CD4-positive, alpha-beta T cell (primary cell): ENCODE measurements around the gene BLID. TPM values are rescaled to one million over a fixed set of nuclear protein-coding genes. Genes with fewer than 3 reads are reported as not detected.

ENCODE experiments used
- ATAC-seq: fragments of 200-7000 bp; cut with Tn5 transposase; one replicate; pipeline ENCODE4 v1.10.0; 2022; ENCODE audit warnings: mild to moderate bottlenecking; ENCODE audit not compliant: poor library complexity
- CTCF ChIA-PET: fragments of 350-600 bp; sonication (Branson Sonifier 250); formaldehyde crosslinking; loops from one replicate; lab custom pipeline; 2021; ENCODE audit warnings: antibody characterized with exemption, inconsistent platforms; lab: Charles Lee
- POLR2A ChIA-PET: fragments of 350-600 bp; sonication (Branson Sonifier 250); formaldehyde crosslinking; loops from one replicate; lab custom pipeline; 2021; ENCODE audit warnings: antibody characterized with exemption, inconsistent platforms; lab: Charles Lee
- DNase-seq, 14 experiments: peaks; one replicate each; pipeline ENCODE4 v3.0.0-alpha.2; 2013 to 2020; ENCODE audit warnings: mixed read lengths in 2 of 14
- H3K27ac ChIP-seq, 2 donors: one replicate each; pipeline versions ENCODE4 v1.5.1 to v1.7.0; 2013; ENCODE audit warnings: low read length in 2 of 2, low read depth in 1 of 2, mild to moderate bottlenecking in 1 of 2
- H3K27me3 ChIP-seq, 2 experiments: 1 replicate in 1 of 2; 2 replicates in 1 of 2; pipeline versions ENCODE4 v1.6.1 to v1.7.0; 2013; ENCODE audit warnings: low read length in 2 of 2, control low read depth in 1 of 2, mild to moderate bottlenecking in 1 of 2, moderate library complexity in 1 of 2; ENCODE audit not compliant: insufficient read depth in 2 of 2, control insufficient read depth in 1 of 2
- H3K36me3 ChIP-seq: one replicate; pipeline ENCODE4 v1.6.1; 2013; ENCODE audit warnings: low read length, control low read depth; ENCODE audit not compliant: insufficient read depth
- H3K4me1 ChIP-seq: one replicate; pipeline ENCODE4 v1.6.1; 2013; ENCODE audit warnings: low read length, control low read depth; ENCODE audit not compliant: insufficient read depth
- H3K4me3 ChIP-seq: one replicate; pipeline ENCODE4 v1.5.1; 2013; ENCODE audit warnings: mild to moderate bottlenecking, low read length, moderate library complexity
- H3K9me3 ChIP-seq, 2 experiments: 1 replicate in 1 of 2; 2 replicates in 1 of 2; pipeline versions ENCODE4 v1.6.1 to v1.7.0; 2013; ENCODE audit warnings: low read length in 2 of 2, mild to moderate bottlenecking in 2 of 2, control low read depth in 1 of 2, moderate library complexity in 1 of 2; ENCODE audit not compliant: control insufficient read depth in 1 of 2, insufficient read depth in 1 of 2
- H3K27ac Mint-ChIP-seq: one replicate; pipeline ENCODE4 v1.8.0; 2020; ENCODE audit warnings: mixed read lengths
- H3K27me3 Mint-ChIP-seq: one replicate; pipeline ENCODE4 v1.8.0; 2021; ENCODE audit warnings: mixed read lengths
- H3K36me3 Mint-ChIP-seq: one replicate; pipeline ENCODE4 v1.8.0; 2021; ENCODE audit warnings: low read depth, mixed read lengths
- H3K4me1 Mint-ChIP-seq: one replicate; pipeline ENCODE4 v1.8.0; 2021; ENCODE audit warnings: low read depth, mixed read lengths
- H3K4me3 Mint-ChIP-seq: one replicate; pipeline ENCODE4 v1.8.0; 2020; ENCODE audit warnings: mild to moderate bottlenecking, mixed read lengths
- H3K9me3 Mint-ChIP-seq: one replicate; pipeline ENCODE4 v1.8.0; 2020; ENCODE audit warnings: mixed read lengths
- intact Hi-C, 2 experiments: fragments of 100-400 bp; cut with DNase I in 1 of 2; cut with micrococcal nuclease in 1 of 2; formaldehyde crosslinking; loops; one replicate each; pipeline versions ENCODE4 v1.15.1 to v1.9.0; 2023 to 2025; cut with DNase I, micrococcal nuclease
- total RNA-seq, 174 experiments: library from RNA in 2 of 174; stranded (reverse) in 2 of 174; gene quantifications; one replicate each; pipeline ENCODE4 v1.2.3 and lab custom pipeline; 2021 to 2026
- TF ChIP-seq, protein P1 (sequence below): fragments of 200-600 bp; IDR thresholded peaks from one replicate; pipeline ENCODE4 v1.8.0; 2022; ENCODE audit warnings: antibody characterized with exemption, mild to moderate bottlenecking

BLID gene
- total RNA-seq, 2 experiments from 2014 or later, result not detected

DNA sequence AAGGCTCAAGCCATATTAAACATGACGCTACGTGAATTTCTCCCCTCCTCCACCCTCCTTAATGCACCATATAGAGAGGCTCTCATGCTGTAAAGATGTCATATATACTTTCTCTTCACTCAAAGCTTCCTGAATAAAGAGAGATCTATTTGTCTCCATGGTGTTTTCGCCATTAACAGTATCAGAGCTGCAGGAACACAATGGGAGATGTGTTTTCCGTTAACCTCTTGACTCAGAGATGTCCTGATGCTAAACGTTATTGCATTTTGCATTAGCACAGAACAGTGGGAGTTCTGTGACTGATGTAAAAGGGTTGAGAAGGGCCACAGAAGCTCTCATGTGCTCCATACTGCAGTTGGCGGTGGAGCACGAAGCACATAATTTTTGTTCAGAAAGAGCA, 25.7 kb upstream of the BLID start:
- ChIA-PET CTCF (no interaction called here), POLR2A (no interaction called here)
- Mint-ChIP-seq H3K4me3 (no peak overlapping the region), H3K36me3 (no peaks in the 10 kb centered on the region), H3K27ac (no peak overlapping the region), H3K27me3 (peaks cover 29% of the 10 kb centered on the region), H3K9me3 (no peaks in the 10 kb centered on the region), H3K4me1 (no peaks in the 10 kb centered on the region)
- TF ChIP-seq, protein P1, sequence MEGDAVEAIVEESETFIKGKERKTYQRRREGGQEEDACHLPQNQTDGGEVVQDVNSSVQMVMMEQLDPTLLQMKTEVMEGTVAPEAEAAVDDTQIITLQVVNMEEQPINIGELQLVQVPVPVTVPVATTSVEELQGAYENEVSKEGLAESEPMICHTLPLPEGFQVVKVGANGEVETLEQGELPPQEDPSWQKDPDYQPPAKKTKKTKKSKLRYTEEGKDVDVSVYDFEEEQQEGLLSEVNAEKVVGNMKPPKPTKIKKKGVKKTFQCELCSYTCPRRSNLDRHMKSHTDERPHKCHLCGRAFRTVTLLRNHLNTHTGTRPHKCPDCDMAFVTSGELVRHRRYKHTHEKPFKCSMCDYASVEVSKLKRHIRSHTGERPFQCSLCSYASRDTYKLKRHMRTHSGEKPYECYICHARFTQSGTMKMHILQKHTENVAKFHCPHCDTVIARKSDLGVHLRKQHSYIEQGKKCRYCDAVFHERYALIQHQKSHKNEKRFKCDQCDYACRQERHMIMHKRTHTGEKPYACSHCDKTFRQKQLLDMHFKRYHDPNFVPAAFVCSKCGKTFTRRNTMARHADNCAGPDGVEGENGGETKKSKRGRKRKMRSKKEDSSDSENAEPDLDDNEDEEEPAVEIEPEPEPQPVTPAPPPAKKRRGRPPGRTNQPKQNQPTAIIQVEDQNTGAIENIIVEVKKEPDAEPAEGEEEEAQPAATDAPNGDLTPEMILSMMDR, result no peak
- DNase-seq, result no peak
- no peaks in the 10 kb centered on the region for H3K27me3 ChIP-seq
- intact Hi-C loops, result no loop called here
- H3K4me3 ChIP-seq, result no peak overlapping the region
- H3K36me3 ChIP-seq, result no peaks in the 10 kb centered on the region
- H3K4me1 ChIP-seq, result no peaks in the 10 kb centered on the region
- no peak for ATAC-seq
- peaks cover 0 to 3% of the 10 kb centered on the region in 2 experiments for H3K9me3 ChIP-seq
- no peak overlapping the region for H3K27ac ChIP-seq

DNA sequence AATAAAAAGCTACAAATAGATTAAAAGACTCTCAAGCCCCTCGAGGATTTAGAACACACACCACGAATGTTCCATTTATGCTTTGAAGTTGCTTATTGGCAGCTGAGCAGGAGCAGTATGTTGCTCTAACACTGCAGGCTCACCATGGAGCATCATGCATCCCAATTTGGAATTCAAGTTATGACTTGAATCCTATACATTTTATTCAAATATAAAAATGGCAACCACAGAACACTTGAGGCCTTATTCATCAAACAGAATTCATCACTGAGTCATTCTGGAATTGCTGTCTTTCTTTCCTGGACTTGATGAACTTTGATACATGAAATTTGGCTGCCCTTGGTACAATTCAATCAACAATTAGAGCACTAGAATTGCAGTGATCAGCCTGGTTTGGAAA, 24.5 kb upstream of the BLID start:
- peaks cover 0 to 5% of the 10 kb centered on the region in 2 experiments for H3K27me3 ChIP-seq
- Mint-ChIP-seq H3K9me3 (no peaks in the 10 kb centered on the region), H3K4me1 (no peaks in the 10 kb centered on the region), H3K27me3 (peaks cover 23% of the 10 kb centered on the region), H3K27ac (no peak overlapping the region), H3K4me3 (no peak overlapping the region), H3K36me3 (no peaks in the 10 kb centered on the region)
- DNase-seq, result no peak
- H3K4me1 ChIP-seq, result no peaks in the 10 kb centered on the region
- intact Hi-C loops, result no loop called here
- ATAC-seq, result no peak
- H3K9me3 ChIP-seq, result peaks cover 0 to 3% of the 10 kb centered on the region in 2 experiments
- TF ChIP-seq, protein P1, result no peak
- H3K36me3 ChIP-seq, result no peaks in the 10 kb centered on the region
- H3K4me3 ChIP-seq, result no peak overlapping the region
- CTCF ChIA-PET, result no interaction called here
- no peak overlapping the region for H3K27ac ChIP-seq
- POLR2A ChIA-PET, result no interaction called here

- no peaks in the 10 kb centered on the region for H3K4me1 ChIP-seq
- no peak overlapping the region for H3K4me3 ChIP-seq
- ChIA-PET CTCF (no interaction called here), POLR2A (no interaction called here)
- ATAC-seq (no peak), DNase-seq (no peak)
- TF ChIP-seq, protein P1, result no peak
- H3K27ac Mint-ChIP-seq, result no peak overlapping the region
- H3K4me1 Mint-ChIP-seq, result no peaks in the 10 kb centered on the region
- intact Hi-C loops, result no loop called here
- H3K4me3 Mint-ChIP-seq, result no peak overlapping the region
- H3K9me3 ChIP-seq, result peaks cover 0 to 3% of the 10 kb centered on the region in 2 experiments
- H3K27me3 Mint-ChIP-seq, result peaks cover 20% of the 10 kb centered on the region
- H3K27ac ChIP-seq, result no peak overlapping the region
- H3K27me3 ChIP-seq, result peaks cover 0 to 5% of the 10 kb centered on the region in 2 experiments
- H3K9me3 Mint-ChIP-seq, result no peaks in the 10 kb centered on the region
- H3K36me3 ChIP-seq, result no peaks in the 10 kb centered on the region
- H3K36me3 Mint-ChIP-seq, result no peaks in the 10 kb centered on the region
Observed at GRCh38 chr11:122139595-122139866, 23.5 kb upstream of the BLID start.
